PC-9 (cell line): ENCODE results near the gene PRM2. TPM values are rescaled to one million over a fixed set of nuclear protein-coding genes. Genes with fewer than 3 reads are reported as not detected.

Experiments
- BruUV-seq: library from RNA; stranded (reverse); fragments of 400-500 nt; replicated peaks from 2 replicates; lab custom pipeline; 2021; lab: Mats Ljungman, UMichigan
- CTCF ChIA-PET: fragments of 300-600 bp; sonication (Branson Sonifier 250); formaldehyde crosslinking; loops from one replicate; lab custom pipeline; 2022; ENCODE audit warnings: antibody characterized with exemption; lab: Charles Lee
- POLR2A ChIA-PET: fragments of 300-600 bp; sonication (Branson Sonifier 250); formaldehyde crosslinking; loops from one replicate; lab custom pipeline; 2022; ENCODE audit warnings: antibody characterized with exemption; ENCODE audit not compliant: unreplicated experiment; lab: Charles Lee
- DNase-seq, 2 experiments: peaks; one replicate each; pipeline versions ENCODE4 v3.0.0 to v3.0.0-alpha.2; 2015 to 2022; ENCODE audit warnings: mixed read lengths in 1 of 2
- H2AFZ ChIP-seq: fragments of 200-600 bp; sonication (generic); 2 replicates; pipeline ENCODE4 v1.8.1; 2017; ENCODE audit warnings: antibody characterized with exemption
- H3F3A ChIP-seq: fragments of 200-600 bp; sonication (generic); 2 replicates; pipeline ENCODE4 v1.8.1; 2017; ENCODE audit warnings: antibody characterized with exemption, mild to moderate bottlenecking, low read depth; ENCODE audit not compliant: insufficient read depth
- H3K27ac ChIP-seq: fragments of 200-600 bp; sonication (generic); 2 replicates; pipeline ENCODE4 v1.6.1; 2016; ENCODE audit warnings: mixed run types
- H3K27me3 ChIP-seq: fragments of 200-600 bp; sonication (generic); 2 replicates; pipeline ENCODE4 v1.6.1; 2016; ENCODE audit warnings: low read depth, mixed run types; ENCODE audit not compliant: insufficient read depth
- H3K36me3 ChIP-seq: fragments of 200-600 bp; sonication (generic); 2 replicates; pipeline ENCODE4 v1.6.1; 2016; ENCODE audit warnings: low read depth, mixed run types
- H3K4me1 ChIP-seq: fragments of 200-600 bp; sonication (generic); replicated peaks from 2 replicates; pipeline ENCODE4 v1.6.1; 2016; ENCODE audit warnings: mixed run types; ENCODE audit not compliant: insufficient read depth
- H3K4me2 ChIP-seq: fragments of 200-600 bp; sonication (generic); 2 replicates; pipeline ENCODE4 v1.6.1; 2017; ENCODE audit warnings: mixed run types
- H3K4me3 ChIP-seq: fragments of 200-600 bp; sonication (generic); 2 replicates; pipeline ENCODE4 v1.6.1; 2016; ENCODE audit warnings: mixed run types
- H3K79me2 ChIP-seq: fragments of 200-600 bp; sonication (generic); 2 replicates; pipeline ENCODE4 v1.6.1; 2017; ENCODE audit warnings: low read depth, mixed run types
- H3K9me2 ChIP-seq: fragments of 200-600 bp; sonication (generic); 2 replicates; pipeline ENCODE4 v1.8.1; 2017; ENCODE audit warnings: mild to moderate bottlenecking; ENCODE audit not compliant: insufficient read depth
- H3K9me3 ChIP-seq: fragments of 200-600 bp; sonication (generic); 2 replicates; pipeline ENCODE4 v1.8.1; 2016; ENCODE audit warnings: low read depth; ENCODE audit not compliant: insufficient read depth
- H4K20me1 ChIP-seq: fragments of 200-600 bp; sonication (generic); 2 replicates; pipeline ENCODE4 v1.8.1; 2017; ENCODE audit not compliant: insufficient read depth
- CTCF ChIP-seq: fragments of 200-600 bp; sonication (generic); conservative IDR thresholded peaks from 2 replicates; pipeline ENCODE4 v1.6.1; 2017; ENCODE audit warnings: mixed run types, antibody characterized with exemption, mild to moderate bottlenecking, moderate library complexity
- EZH2 ChIP-seq: fragments of 200-600 bp; sonication (generic); IDR thresholded peaks from 2 replicates; pipeline ENCODE4 v1.8.0; 2017; ENCODE audit warnings: antibody characterized with exemption, low read depth
- intact Hi-C: fragments of 100-400 bp; cut with micrococcal nuclease; formaldehyde crosslinking; loops from one replicate; pipeline ENCODE4 v1.10.0; 2022; ENCODE audit not compliant: unreplicated experiment
- total RNA-seq: library from RNA; stranded (reverse); gene quantifications from 2 replicates; pipeline ENCODE4 v1.2.3, GENCODE V29; 2021

The PRM2 gene
- total RNA-seq, 1 experiment from 2014 or later, result not detected

DNA sequence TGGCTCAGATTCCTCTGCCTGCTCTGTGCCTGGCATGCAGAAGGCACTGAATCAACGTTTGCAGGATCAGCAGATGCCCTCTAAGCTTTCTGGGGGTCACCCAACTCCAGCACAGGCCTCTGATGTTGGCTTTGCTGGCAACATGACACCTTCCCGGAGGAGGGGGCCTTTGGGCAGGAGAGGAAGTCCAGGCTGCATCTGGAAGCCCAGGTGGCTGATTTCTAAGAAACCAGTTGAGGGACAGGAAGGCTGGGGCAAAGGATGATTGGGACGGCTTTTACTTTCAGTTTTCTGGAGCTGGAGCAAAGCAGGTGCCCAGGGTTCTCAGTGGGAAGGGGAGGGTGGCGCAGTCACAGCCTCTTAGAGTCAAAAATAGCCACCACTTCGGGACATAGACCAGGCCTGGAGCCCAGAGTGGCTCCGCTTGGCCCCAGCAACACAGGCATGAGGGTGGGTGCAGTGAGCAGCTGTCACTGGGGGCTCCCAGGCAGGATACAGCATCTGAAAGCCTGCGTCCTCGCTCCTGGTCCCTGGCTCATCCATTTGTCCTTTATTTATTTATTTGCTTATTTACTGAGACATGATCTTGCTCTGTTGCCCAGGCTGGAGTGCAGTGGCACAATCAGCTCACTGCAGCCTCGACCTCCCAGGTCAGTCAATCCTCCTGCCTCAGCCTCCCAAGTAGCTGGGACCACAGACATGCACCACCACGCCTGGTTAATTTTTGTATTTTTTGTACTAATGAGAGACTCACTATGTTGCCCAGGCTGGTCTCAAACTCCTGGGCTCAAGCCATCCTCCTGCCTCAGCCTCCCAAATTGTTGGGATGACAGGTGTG lies 35.4 kb downstream of the PRM2 start:
- no TSS peak for BruUV-seq
- no peaks in the 10 kb centered on the region for H3K36me3 ChIP-seq
- H2AFZ ChIP-seq, result no peak overlapping the region
- no peaks in the 10 kb centered on the region for H3K27me3 ChIP-seq
- TF ChIP-seq CTCF (no peak), EZH2 (no peak)
- DNase-seq, result no peak
- no peak overlapping the region for H3K4me2 ChIP-seq
- no peak overlapping the region for H3K27ac ChIP-seq
- intact Hi-C loops, result no loop called here
- H3K9me3 ChIP-seq, result no peaks in the 10 kb centered on the region
- no peaks in the 10 kb centered on the region for H3K79me2 ChIP-seq
- no peak overlapping the region for H3K4me3 ChIP-seq
- H4K20me1 ChIP-seq, result no peaks in the 10 kb centered on the region
- ChIA-PET CTCF (no interaction called here), POLR2A (no interaction called here)
- no peaks in the 10 kb centered on the region for H3K9me2 ChIP-seq
- no peaks in the 10 kb centered on the region for H3K4me1 ChIP-seq
- no peaks in the 10 kb centered on the region for H3F3A ChIP-seq

- no peaks in the 10 kb centered on the region for H3K36me3 ChIP-seq
- no peaks in the 10 kb centered on the region for H3K9me2 ChIP-seq
- H3K79me2 ChIP-seq, result no peaks in the 10 kb centered on the region
- H3K27ac ChIP-seq, result no peak overlapping the region
- no peaks in the 10 kb centered on the region for H3K27me3 ChIP-seq
- H3K9me3 ChIP-seq, result no peaks in the 10 kb centered on the region
- no peaks in the 10 kb centered on the region for H3K4me1 ChIP-seq
- H2AFZ ChIP-seq, result no peak overlapping the region
- H3K4me3 ChIP-seq, result no peak overlapping the region
- H3F3A ChIP-seq, result no peaks in the 10 kb centered on the region; the same call in 1 of the 2 replicates
- CTCF ChIA-PET, result no interaction called here
- POLR2A ChIA-PET, result no interaction called here
- no peak for DNase-seq
- H3K4me2 ChIP-seq, result no peak overlapping the region
- no TSS peak for BruUV-seq
- TF ChIP-seq CTCF (no peak), EZH2 (no peak)
- intact Hi-C loops, result no loop called here
- H4K20me1 ChIP-seq, result no peaks in the 10 kb centered on the region
These were observed 36.3 kb downstream of the PRM2 start for GRCh38 chr16:11239644-11240632.
